HepG2 (cell line): ENCODE measurements around the gene MTMR1.

Experiments
- CHD2 ChIP-seq: IDR thresholded peaks from 2 replicates; pipeline ENCODE4 v1.6.1; 2011; ENCODE audit warnings: low read depth, low read length, improper control_type of control experiment
- CREB1 ChIP-seq, 2 experiments: fragments of 450-650 bp in 1 of 2; IDR thresholded peaks; 2 replicates each; pipeline ENCODE4 v1.6.1; 2016 to 2017; ENCODE audit warnings: control low read depth in 1 of 2, mild to moderate bottlenecking in 1 of 2, missing compliant biosample characterization in 1 of 2, missing genetic modification characterization in 1 of 2
- MXI1 ChIP-seq: IDR thresholded peaks from 3 replicates; pipeline ENCODE4 v1.6.1; 2012; ENCODE audit warnings: low read depth, low read length, inconsistent platforms, borderline replicate concordance
- TARDBP ChIP-seq: sonication (generic); formaldehyde crosslinking; IDR thresholded peaks from 2 replicates; pipeline ENCODE4 v1.8.0; 2022; ENCODE audit warnings: mild to moderate bottlenecking, missing genetic modification reagents
- TF ChIP-seq, protein P1 (sequence below): sonication (generic); formaldehyde crosslinking; IDR thresholded peaks from 2 replicates; pipeline ENCODE4 v1.5.0; 2020; ENCODE audit warnings: mild to moderate bottlenecking, missing genetic modification reagents, moderate library complexity
- TF ChIP-seq, protein P2 (sequence below): sonication (generic); formaldehyde crosslinking; IDR thresholded peaks from 2 replicates; pipeline ENCODE4 v1.4.0; 2020; ENCODE audit warnings: missing genetic modification reagents, borderline replicate concordance

DNA sequence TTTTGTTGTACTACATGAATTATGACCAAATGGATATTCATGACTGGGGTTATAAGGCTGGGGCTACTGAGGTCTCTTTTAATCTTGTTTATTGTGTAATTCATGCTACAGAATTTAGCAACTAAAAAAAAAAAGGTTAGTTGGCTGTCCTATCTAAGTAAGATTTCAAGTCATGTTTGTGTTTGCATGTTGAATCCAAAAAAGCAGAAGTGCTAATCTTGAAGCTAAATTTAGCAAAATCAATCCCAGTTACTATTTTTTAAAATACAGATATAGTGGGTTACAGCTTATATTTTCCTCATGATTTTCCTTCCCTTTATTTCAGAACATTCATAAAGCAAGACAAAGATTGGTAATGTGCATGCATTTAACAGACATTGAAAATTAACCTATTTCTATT, 19.4 kb downstream of the MTMR1 start:
- TF ChIP-seq MXI1 (no peak), CHD2 (no peak), TARDBP (CRISPR knock-in tag) (no peak), CREB1 (IDR thresholded peaks at IDR 0.05) (no peak), CREB1 (CRISPR knock-in tag; IDR thresholded peaks at IDR 0.05) (no peak)
- TF ChIP-seq, protein P1, sequence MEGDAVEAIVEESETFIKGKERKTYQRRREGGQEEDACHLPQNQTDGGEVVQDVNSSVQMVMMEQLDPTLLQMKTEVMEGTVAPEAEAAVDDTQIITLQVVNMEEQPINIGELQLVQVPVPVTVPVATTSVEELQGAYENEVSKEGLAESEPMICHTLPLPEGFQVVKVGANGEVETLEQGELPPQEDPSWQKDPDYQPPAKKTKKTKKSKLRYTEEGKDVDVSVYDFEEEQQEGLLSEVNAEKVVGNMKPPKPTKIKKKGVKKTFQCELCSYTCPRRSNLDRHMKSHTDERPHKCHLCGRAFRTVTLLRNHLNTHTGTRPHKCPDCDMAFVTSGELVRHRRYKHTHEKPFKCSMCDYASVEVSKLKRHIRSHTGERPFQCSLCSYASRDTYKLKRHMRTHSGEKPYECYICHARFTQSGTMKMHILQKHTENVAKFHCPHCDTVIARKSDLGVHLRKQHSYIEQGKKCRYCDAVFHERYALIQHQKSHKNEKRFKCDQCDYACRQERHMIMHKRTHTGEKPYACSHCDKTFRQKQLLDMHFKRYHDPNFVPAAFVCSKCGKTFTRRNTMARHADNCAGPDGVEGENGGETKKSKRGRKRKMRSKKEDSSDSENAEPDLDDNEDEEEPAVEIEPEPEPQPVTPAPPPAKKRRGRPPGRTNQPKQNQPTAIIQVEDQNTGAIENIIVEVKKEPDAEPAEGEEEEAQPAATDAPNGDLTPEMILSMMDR (CRISPR knock-in tag): no peak
- TF ChIP-seq, protein P2, sequence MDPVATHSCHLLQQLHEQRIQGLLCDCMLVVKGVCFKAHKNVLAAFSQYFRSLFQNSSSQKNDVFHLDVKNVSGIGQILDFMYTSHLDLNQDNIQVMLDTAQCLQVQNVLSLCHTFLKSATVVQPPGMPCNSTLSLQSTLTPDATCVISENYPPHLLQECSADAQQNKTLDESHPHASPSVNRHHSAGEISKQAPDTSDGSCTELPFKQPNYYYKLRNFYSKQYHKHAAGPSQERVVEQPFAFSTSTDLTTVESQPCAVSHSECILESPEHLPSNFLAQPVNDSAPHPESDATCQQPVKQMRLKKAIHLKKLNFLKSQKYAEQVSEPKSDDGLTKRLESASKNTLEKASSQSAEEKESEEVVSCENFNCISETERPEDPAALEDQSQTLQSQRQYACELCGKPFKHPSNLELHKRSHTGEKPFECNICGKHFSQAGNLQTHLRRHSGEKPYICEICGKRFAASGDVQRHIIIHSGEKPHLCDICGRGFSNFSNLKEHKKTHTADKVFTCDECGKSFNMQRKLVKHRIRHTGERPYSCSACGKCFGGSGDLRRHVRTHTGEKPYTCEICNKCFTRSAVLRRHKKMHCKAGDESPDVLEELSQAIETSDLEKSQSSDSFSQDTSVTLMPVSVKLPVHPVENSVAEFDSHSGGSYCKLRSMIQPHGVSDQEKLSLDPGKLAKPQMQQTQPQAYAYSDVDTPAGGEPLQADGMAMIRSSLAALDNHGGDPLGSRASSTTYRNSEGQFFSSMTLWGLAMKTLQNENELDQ (CRISPR knock-in tag): no peak
